H9 (cell line): Measurements from ENCODE around the gene HACE1. TPM values are rescaled to one million over a fixed set of nuclear protein-coding genes. Genes with fewer than 3 reads are reported as not detected.

Source experiments
- DNase-seq: peaks from one replicate; pipeline ENCODE4 v3.0.0-alpha.2; 2017
- H2AFZ ChIP-seq: one replicate; pipeline ENCODE4 v1.6.1; 2013; ENCODE audit warnings: mild to moderate bottlenecking, low read length, control low read depth, moderate library complexity
- H2AK5ac ChIP-seq: 2 replicates; pipeline ENCODE4 v1.6.1; 2013; ENCODE audit warnings: low read length, control low read depth, mixed read lengths; ENCODE audit not compliant: insufficient read length
- H2BK120ac ChIP-seq: one replicate; pipeline ENCODE4 v1.6.1; 2013; ENCODE audit warnings: low read depth, mild to moderate bottlenecking, low read length, control low read depth, inconsistent platforms; ENCODE audit not compliant: poor library complexity, severe bottlenecking
- H2BK12ac ChIP-seq: 2 replicates; pipeline ENCODE4 v1.6.1; 2013; ENCODE audit warnings: low read length, control low read depth, mixed read lengths, low read depth; ENCODE audit not compliant: insufficient read length
- H2BK15ac ChIP-seq: 2 replicates; pipeline ENCODE4 v1.6.1; 2013; ENCODE audit warnings: low read depth, low read length, control low read depth
- H2BK20ac ChIP-seq: one replicate; pipeline ENCODE4 v1.6.1; 2013; ENCODE audit warnings: low read depth, mild to moderate bottlenecking, low read length, control low read depth, inconsistent platforms; ENCODE audit not compliant: poor library complexity, severe bottlenecking
- H2BK5ac ChIP-seq: 2 replicates; pipeline ENCODE4 v1.6.1; 2013; ENCODE audit warnings: low read length, control low read depth, mixed read lengths; ENCODE audit not compliant: insufficient read length
- H3K14ac ChIP-seq: 2 replicates; pipeline ENCODE4 v1.6.1; 2013; ENCODE audit warnings: low read length, control low read depth; ENCODE audit not compliant: insufficient read depth
- H3K18ac ChIP-seq: 2 replicates; pipeline ENCODE4 v1.6.1; 2013; ENCODE audit warnings: low read depth, mild to moderate bottlenecking, mixed read lengths, low read length, control low read depth; ENCODE audit not compliant: insufficient read length
- H3K23ac ChIP-seq: 2 replicates; pipeline ENCODE4 v1.6.1; 2013; ENCODE audit warnings: low read length, control low read depth, mixed read lengths, low read depth; ENCODE audit not compliant: insufficient read length
- H3K23me2 ChIP-seq: 2 replicates; pipeline ENCODE4 v1.6.1; 2013; ENCODE audit warnings: low read depth, mild to moderate bottlenecking, mixed read lengths, low read length, control low read depth; ENCODE audit not compliant: insufficient read length, poor library complexity, severe bottlenecking
- H3K27ac ChIP-seq: 2 replicates; pipeline ENCODE4 v1.5.1; 2013; ENCODE audit warnings: low read length, control low read depth, mixed read lengths, low read depth; ENCODE audit not compliant: insufficient read length
- H3K27me3 ChIP-seq: 2 replicates; pipeline ENCODE4 v1.6.1; 2013; ENCODE audit warnings: low read length, control low read depth, inconsistent platforms; ENCODE audit not compliant: insufficient read depth
- H3K4ac ChIP-seq: 2 replicates; pipeline ENCODE4 v1.6.1; 2013; ENCODE audit warnings: low read depth, mild to moderate bottlenecking, control low read depth, inconsistent platforms, low read length, moderate library complexity
- H3K4me1 ChIP-seq: 2 replicates; pipeline ENCODE4 v1.6.1; 2013; ENCODE audit warnings: low read length, control low read depth, inconsistent platforms; ENCODE audit not compliant: insufficient read depth
- H3K4me2 ChIP-seq: 2 replicates; pipeline ENCODE4 v1.6.1; 2013; ENCODE audit warnings: low read length, control low read depth, mixed read lengths; ENCODE audit not compliant: insufficient read length, insufficient read depth
- H3K56ac ChIP-seq: 2 replicates; pipeline ENCODE4 v1.6.1; 2013; ENCODE audit warnings: low read depth, mild to moderate bottlenecking, mixed read lengths, low read length, control low read depth; ENCODE audit not compliant: insufficient read length
- H3K79me1 ChIP-seq: 2 replicates; pipeline ENCODE4 v1.6.1; 2013; ENCODE audit warnings: low read depth, mild to moderate bottlenecking, moderate library complexity, low read length, control low read depth, inconsistent platforms; ENCODE audit not compliant: insufficient read depth, poor library complexity, severe bottlenecking
- H3K79me2 ChIP-seq: 2 replicates; pipeline ENCODE4 v1.6.1; 2013; ENCODE audit warnings: low read length, control low read depth, inconsistent platforms; ENCODE audit not compliant: insufficient read depth
- H3K9ac ChIP-seq: 2 replicates; pipeline ENCODE4 v1.6.1; 2013; ENCODE audit warnings: low read length, control low read depth, mixed read lengths; ENCODE audit not compliant: insufficient read length; ENCODE audit errors: extremely low read depth
- H3K9me3 ChIP-seq: one replicate; pipeline ENCODE4 v1.6.1; 2013; ENCODE audit warnings: low read depth, low read length, inconsistent platforms; ENCODE audit not compliant: control insufficient read depth
- H3T11ph ChIP-seq: one replicate; pipeline ENCODE4 v1.6.1; 2013; ENCODE audit warnings: mild to moderate bottlenecking, low read length, control low read depth, inconsistent platforms
- H4K20me1 ChIP-seq: one replicate; pipeline ENCODE4 v1.6.1; 2013; ENCODE audit not compliant: control insufficient read depth, insufficient read length, insufficient read depth
- H4K5ac ChIP-seq: 2 replicates; pipeline ENCODE4 v1.6.1; 2013; ENCODE audit warnings: low read depth, mild to moderate bottlenecking, mixed read lengths, low read length, control low read depth; ENCODE audit not compliant: insufficient read length
- H4K8ac ChIP-seq: replicated peaks from 2 replicates; pipeline ENCODE4 v1.6.1; 2013; ENCODE audit warnings: low read length, control low read depth, mixed read lengths, low read depth; ENCODE audit not compliant: insufficient read length
- H4K91ac ChIP-seq: 2 replicates; pipeline ENCODE4 v1.6.1; 2013; ENCODE audit warnings: low read depth, mild to moderate bottlenecking, moderate library complexity, mixed read lengths, low read length, control low read depth; ENCODE audit not compliant: insufficient read length
- H3K27ac Mint-ChIP-seq, 3 experiments: 2 replicates in 2 of 3; 3 replicates in 1 of 3; pipeline ENCODE4 v1.8.0; 2020 to 2021; ENCODE audit warnings: mixed read lengths in 3 of 3, mild to moderate bottlenecking in 1 of 3, moderate library complexity in 1 of 3
- H3K27me3 Mint-ChIP-seq: 2 replicates; pipeline ENCODE4 v1.8.0; 2021; ENCODE audit warnings: low read depth, mild to moderate bottlenecking, moderate library complexity, mixed read lengths
- H3K36me3 Mint-ChIP-seq, 3 experiments: 2 replicates in 2 of 3; 3 replicates in 1 of 3; pipeline ENCODE4 v1.8.0; 2020 to 2021; ENCODE audit warnings: low read depth in 3 of 3, mixed read lengths in 3 of 3; ENCODE audit not compliant: insufficient read depth in 1 of 3
- H3K4me1 Mint-ChIP-seq, 2 experiments: 2 replicates each; pipeline ENCODE4 v1.8.0; 2020; ENCODE audit warnings: mixed read lengths in 2 of 2
- H3K4me3 Mint-ChIP-seq, 2 experiments: 2 replicates in 1 of 2; 3 replicates in 1 of 2; pipeline ENCODE4 v1.8.0; 2020 to 2021; ENCODE audit warnings: mild to moderate bottlenecking in 2 of 2, mixed read lengths in 2 of 2, moderate library complexity in 1 of 2
- H3K9me3 Mint-ChIP-seq, 2 experiments: 2 replicates in 1 of 2; 3 replicates in 1 of 2; pipeline ENCODE4 v1.8.0; 2020; ENCODE audit warnings: mild to moderate bottlenecking in 2 of 2, mixed read lengths in 2 of 2, moderate library complexity in 1 of 2
- CTCF ChIP-seq: fragments of 200-600 bp; sonication (generic); conservative IDR thresholded peaks from 3 replicates; pipeline ENCODE4 v1.8.0; 2021; ENCODE audit warnings: antibody characterized with exemption, mild to moderate bottlenecking
- WGBS: extraction: QIAGEN DNeasy Blood & Tissue Kit; methylation state at CpG from one replicate; pipeline ENCODE4 v1.1.7; 2013; ENCODE audit warnings: missing lambda C conversion rate, low lambda C conversion rate, mixed read lengths; ENCODE audit not compliant: insufficient read length; ENCODE audit errors: extremely low coverage; 5-methylcytosine and 5-hydroxymethylcytosine counted together
- total RNA-seq: library from RNA; stranded (reverse); gene quantifications from 2 replicates; pipeline ENCODE4 v1.2.1, GENCODE V29; 2021

HACE1 gene
- total RNA-seq, 1 experiment from 2014 or later: 18.0 TPM

GRCh38 chr6:104754788-104755409 lies 104.8 kb downstream of the HACE1 start:
- no peak overlapping the region for H3T11ph ChIP-seq
- H3K18ac ChIP-seq: no peak overlapping the region
- H3K79me2 ChIP-seq: no peaks in the 10 kb centered on the region
- no peaks in the 10 kb centered on the region for H3K23me2 ChIP-seq
- H2BK20ac ChIP-seq: no peak overlapping the region
- H2BK12ac ChIP-seq: no peak overlapping the region
- Mint-ChIP-seq H3K36me3 (peaks cover 51 to 61% (median 54%) of the 10 kb centered on the region in 3 experiments), H3K27ac (no peak overlapping the region), H3K9me3 (peaks cover 37% of the 10 kb centered on the region in 2 experiments), H3K4me1 (peaks cover 2 to 7% of the 10 kb centered on the region in 2 experiments; a peak in 3 of 4 replicates), H3K27me3 (no peaks in the 10 kb centered on the region), H3K4me3 (no peak overlapping the region)
- no peak for TF ChIP-seq CTCF
- H3K27ac ChIP-seq: no peak overlapping the region
- H4K5ac ChIP-seq: no peak overlapping the region
- no peaks in the 10 kb centered on the region for H3K27me3 ChIP-seq
- no peaks in the 10 kb centered on the region for H3K79me1 ChIP-seq
- no peaks in the 10 kb centered on the region for H3K4me1 ChIP-seq
- no CpG with 5 or more reads among the region's 1 CpG for WGBS
- H4K91ac ChIP-seq: no peak overlapping the region
- no peak overlapping the region for H3K23ac ChIP-seq
- no peak for DNase-seq
- H3K9ac ChIP-seq: no peak overlapping the region
- H4K8ac ChIP-seq: no peak overlapping the region
- no peak overlapping the region for H3K56ac ChIP-seq
- H3K4me2 ChIP-seq: no peak overlapping the region
- no peak overlapping the region for H2AFZ ChIP-seq
- H3K9me3 ChIP-seq: no peaks in the 10 kb centered on the region
- H3K14ac ChIP-seq: no peak overlapping the region
- H4K20me1 ChIP-seq: no peaks in the 10 kb centered on the region
- no peak overlapping the region for H2BK15ac ChIP-seq
- H3K4ac ChIP-seq: no peak overlapping the region
- H2AK5ac ChIP-seq: no peak overlapping the region
- H2BK5ac ChIP-seq: no peak overlapping the region
- no peak overlapping the region for H2BK120ac ChIP-seq
